H7 (cell line): Measurements from ENCODE around the gene SEMA7A. TPM values are rescaled to one million over a fixed set of nuclear protein-coding genes. Genes with fewer than 3 reads are reported as not detected.
"Not testable (repeated sequence)": the region's sequence is repeated elsewhere in the genome, so short reads cannot be mapped to it uniquely, and the experiment has no call there.

Experiments
- DNase-seq: peaks from one replicate; pipeline ENCODE4 v3.0.0; 2012
- H3K27me3 ChIP-seq: 2 replicates; pipeline ENCODE4 v1.6.0; 2011; ENCODE audit warnings: mild to moderate bottlenecking, low read length; ENCODE audit not compliant: control insufficient read depth, insufficient read depth
- H3K36me3 ChIP-seq: replicated peaks from 2 replicates; pipeline ENCODE4 v1.5.1; 2011; ENCODE audit warnings: low read length; ENCODE audit not compliant: control insufficient read depth, insufficient read depth
- H3K4me3 ChIP-seq: 2 replicates; pipeline ENCODE4 v1.5.1; 2011; ENCODE audit warnings: low read depth, mild to moderate bottlenecking, control low read depth, low read length, moderate library complexity; ENCODE audit not compliant: insufficient read depth
- total RNA-seq: library from RNA; depleted of rRNA; stranded (reverse); fragments of >200 nt; shearing (Covaris generic); gene quantifications from 2 replicates; pipeline ENCODE4 v1.2.3, GENCODE V29; 2014; rRNA removed

The SEMA7A gene
- total RNA-seq, 1 experiment from 2014 or later: 36.0 TPM

- Histone ChIP-seq H3K4me3 (no peak within 1 kb of the TSS), H3K27me3 (peaks cover 4% of the 10 kb centered on the region; the same call in 1 of the 2 replicates), H3K36me3 (no peaks in the 10 kb centered on the region)
- DNase-seq: peak; percentile 28
These were observed 66.4 kb downstream of the SEMA7A start, which contains the start of gene CYP11A1 for GRCh38 chr15:74367296-74367854. Gene CYP11A1 (minus strand): TSS chr15:74367646. CDS start chr15:74367585, 61 bp downstream.

DNA sequence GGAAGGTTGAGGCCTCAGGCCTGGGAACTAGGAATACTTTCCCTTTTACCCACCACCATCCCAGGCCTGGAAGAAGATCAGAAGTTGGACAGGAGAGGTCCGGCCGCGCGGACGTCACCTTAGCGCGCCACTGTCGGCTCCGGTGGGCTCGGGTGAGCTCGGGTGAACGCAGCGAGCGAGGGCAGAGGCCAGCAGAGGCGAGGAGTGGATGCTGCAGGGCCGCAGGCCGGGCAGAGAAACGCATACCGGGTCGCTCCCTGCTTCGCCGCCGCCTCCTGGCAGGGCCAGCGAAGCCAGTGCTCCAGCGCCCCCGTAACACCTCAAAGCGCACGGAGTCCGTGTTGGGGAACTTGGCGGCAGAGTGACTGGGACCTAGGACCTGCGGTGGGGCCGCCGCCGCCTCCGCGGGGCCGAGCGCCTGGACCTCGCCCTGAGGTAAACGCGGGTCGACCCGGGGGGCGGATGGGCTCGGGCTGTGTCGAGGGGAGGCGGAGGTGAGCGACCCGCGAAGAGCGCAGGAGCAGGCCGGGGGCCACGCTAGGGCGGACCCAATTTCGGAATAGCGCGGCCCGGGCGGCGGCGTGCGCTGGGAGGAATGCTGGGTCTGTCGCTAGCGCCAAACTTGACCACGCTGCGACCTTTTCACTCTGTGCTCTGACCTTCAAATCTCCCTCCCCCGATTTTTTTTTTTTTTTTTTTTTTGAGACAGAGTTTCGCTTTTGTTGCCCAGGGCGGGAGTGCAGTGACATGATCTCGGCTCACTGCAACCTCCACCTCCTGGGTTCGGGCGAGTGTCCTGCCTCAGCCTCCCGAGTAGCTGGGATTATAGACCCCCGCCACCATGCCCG lies 67.9 kb downstream of the SEMA7A start:
- no peaks in the 10 kb centered on the region for H3K36me3 ChIP-seq
- H3K27me3 ChIP-seq: peaks cover 4% of the 10 kb centered on the region; the same call in 1 of the 2 replicates
- peak overlapping the region; percentile 74 for H3K4me3 ChIP-seq
- peak; percentile 85 for DNase-seq

DNA sequence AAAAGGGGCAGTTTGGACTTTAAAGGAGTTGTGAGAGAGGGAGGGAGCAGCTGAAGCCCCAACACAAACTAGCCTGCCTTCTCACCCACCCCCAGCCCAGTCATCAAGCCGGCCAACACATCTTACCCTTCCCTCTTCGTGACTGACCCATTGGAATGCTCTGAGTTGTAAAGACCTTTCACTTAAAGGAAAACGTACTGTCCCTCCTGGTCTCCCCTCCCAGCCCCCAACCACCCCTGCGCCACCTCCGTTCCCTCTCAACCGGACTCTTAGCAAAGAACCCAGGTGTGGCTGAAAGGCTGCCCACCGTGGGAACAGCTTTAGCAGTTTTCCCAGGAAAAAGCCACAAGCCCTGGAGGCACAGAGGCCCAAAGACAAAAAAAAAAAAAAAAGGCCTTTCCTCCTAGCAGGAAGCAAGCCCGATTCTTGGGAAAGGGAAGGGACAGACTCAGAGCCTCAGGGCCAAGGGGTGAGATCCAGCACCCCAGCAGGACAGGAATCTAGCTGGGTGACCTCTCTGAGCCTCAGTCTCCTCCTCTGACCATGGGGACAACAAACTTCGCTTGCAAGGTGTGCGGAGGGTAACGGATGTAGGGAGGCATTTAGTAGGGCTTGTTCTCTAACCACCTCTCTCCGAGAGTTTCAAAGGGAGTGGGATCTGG lies 68.7 kb downstream of the SEMA7A start:
- no peaks in the 10 kb centered on the region for H3K36me3 ChIP-seq
- peak; percentile 70 for DNase-seq
- peak overlapping the region; percentile 74 for H3K4me3 ChIP-seq
- H3K27me3 ChIP-seq: peaks cover 4% of the 10 kb centered on the region; the same call in 1 of the 2 replicates

DNA sequence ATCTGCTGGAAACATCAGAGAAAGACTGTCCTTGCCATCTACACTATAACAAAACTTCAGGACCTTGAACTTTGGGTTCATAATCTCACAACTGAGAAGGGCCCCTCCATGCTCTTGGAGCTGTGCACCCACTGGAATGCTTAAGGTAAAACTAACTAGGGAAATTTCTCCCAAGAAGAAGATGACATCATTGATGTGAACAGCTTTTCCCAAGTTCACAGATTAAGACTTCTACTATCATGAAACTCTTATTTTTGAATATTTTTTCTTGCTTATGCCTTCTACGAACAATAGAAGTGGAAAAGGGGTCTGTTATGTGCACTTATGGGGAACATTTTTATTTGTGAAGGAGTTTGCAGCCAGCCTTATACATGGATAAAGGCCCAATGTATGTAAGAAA lies 71.3 kb downstream of the SEMA7A start:
- peaks cover 4% of the 10 kb centered on the region; the same call in 1 of the 2 replicates for H3K27me3 ChIP-seq

DNA sequence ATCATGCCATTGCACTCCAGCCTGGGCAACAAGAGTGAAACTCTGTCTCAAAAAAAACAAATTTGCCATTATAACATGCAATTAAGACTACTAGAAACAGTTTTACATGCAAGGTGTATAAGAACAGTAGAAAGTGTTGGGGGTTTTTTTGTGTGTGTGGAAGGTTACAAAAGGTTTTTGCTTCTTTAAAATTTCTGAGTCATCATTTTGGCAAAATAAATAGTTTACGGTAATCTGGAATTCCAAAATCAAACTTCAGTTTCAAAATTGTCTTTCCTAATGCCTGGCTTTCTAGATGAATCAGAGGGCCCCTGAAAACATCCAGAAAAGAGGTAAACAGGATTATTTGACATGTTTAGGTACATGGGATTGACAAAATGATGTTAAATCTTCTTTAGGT lies 72.9 kb downstream of the SEMA7A start:
- H3K36me3 ChIP-seq, H3K4me3 ChIP-seq, H3K27me3 ChIP-seq, DNase-seq: not testable (repeated sequence)

More for the DNA sequence above, 71.3 kb downstream of the SEMA7A start:
- H3K4me3 ChIP-seq: no peak overlapping the region
- DNase-seq: no peak
- H3K36me3 ChIP-seq: no peaks in the 10 kb centered on the region

GRCh38 chr15:74359376-74359775 lies 74.4 kb downstream of the SEMA7A start:
- H3K27me3 ChIP-seq, H3K4me3 ChIP-seq, DNase-seq, H3K36me3 ChIP-seq: not testable (repeated sequence)

Other genes with a start within 250 kb of the SEMA7A start
- gene STRA6, start 231.2 kb downstream of the SEMA7A start, total RNA-seq: 10.3 and 10.8 TPM in 2 replicates
- gene CCDC33, start 197.6 kb downstream of the SEMA7A start, total RNA-seq: 4.8 and 5.0 TPM in 2 replicates
- 5.2 and 5.6 TPM in 2 replicates for gene CYP11A1, start 66.3 kb downstream of the SEMA7A start, total RNA-seq
- gene UBL7, start 27.2 kb upstream of the SEMA7A start, total RNA-seq: 83.0 and 105 TPM in 2 replicates
- 65.9 and 68.0 TPM in 2 replicates for gene ARID3B, start 107.3 kb upstream of the SEMA7A start, total RNA-seq
- 50.6 and 66.3 TPM in 2 replicates for gene CLK3, start 181.9 kb upstream of the SEMA7A start, total RNA-seq